Activated CD8-positive, alpha-beta memory T cell treated with anti-CD3 and anti-CD28 coated beads, Interleukin-2, amount 50 U/mL, for 48 hours (primary cell): ENCODE measurements around the gene SMYD3.
"Not testable (repeated sequence)": the region's sequence is repeated elsewhere in the genome, so short reads cannot be mapped to it uniquely, and the experiment has no call there.

Experiments
- DNase-seq: peaks from one replicate; pipeline ENCODE4 v3.0.0-alpha.2; 2020

The SMYD3 gene

DNA sequence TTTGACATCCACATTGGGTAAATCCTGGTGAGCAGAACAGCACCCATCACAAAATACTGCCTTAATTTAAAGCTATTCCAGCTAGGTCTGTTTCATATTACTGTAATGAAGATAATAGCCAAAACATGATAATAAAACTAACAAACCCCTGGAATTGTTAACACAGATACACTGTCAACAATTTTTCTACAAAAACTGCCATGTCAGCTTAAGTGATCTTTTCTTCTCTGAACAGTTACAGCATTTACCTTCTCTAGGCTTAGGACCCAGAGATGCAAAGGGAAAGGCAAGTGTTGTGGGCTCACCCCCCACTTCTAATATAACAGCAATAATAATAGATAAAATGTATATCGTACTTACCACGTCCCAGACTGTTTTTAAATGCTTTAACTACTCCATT lies 92.1 kb downstream of the SMYD3 start:
- no peak for DNase-seq

DNA sequence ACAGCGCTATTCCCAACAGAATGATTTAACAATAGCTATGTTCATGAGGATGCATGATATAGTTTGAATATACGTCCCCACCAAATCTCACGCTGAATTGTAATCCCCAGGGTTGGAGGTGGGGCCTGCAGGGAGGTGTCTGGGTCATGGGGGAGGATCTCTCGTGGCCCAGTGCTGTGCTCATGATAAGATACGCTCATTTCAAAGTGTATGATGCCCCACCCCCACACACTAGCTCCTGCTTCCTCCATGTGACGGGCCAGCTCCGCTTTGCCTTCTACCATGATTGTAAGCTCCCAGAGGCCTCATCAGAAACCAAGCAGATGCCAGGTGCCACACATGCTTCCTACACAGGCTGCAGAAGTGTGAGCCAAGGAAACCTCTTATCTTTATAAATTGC lies 93.6 kb downstream of the SMYD3 start:
- DNase-seq = no peak

DNA sequence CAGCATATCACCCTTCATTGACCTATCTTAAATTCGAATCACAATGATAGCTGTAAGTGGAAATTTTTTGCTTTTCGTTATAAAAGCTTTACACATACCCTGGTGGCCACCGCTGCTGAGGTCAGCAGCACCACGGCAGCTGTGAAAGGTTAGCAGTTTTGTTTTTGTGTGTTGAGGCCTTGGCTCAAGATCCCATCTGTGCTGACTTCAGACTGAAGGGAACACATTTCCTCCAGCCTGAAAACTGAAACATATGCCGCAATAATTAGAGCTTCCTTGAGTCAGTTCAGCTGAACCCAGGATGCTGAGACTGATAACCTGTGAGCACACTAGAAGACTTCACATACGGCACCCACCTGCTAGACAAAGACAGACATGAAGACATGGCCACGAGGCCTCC lies 103.0 kb downstream of the SMYD3 start:
- DNase-seq = no peak

DNA sequence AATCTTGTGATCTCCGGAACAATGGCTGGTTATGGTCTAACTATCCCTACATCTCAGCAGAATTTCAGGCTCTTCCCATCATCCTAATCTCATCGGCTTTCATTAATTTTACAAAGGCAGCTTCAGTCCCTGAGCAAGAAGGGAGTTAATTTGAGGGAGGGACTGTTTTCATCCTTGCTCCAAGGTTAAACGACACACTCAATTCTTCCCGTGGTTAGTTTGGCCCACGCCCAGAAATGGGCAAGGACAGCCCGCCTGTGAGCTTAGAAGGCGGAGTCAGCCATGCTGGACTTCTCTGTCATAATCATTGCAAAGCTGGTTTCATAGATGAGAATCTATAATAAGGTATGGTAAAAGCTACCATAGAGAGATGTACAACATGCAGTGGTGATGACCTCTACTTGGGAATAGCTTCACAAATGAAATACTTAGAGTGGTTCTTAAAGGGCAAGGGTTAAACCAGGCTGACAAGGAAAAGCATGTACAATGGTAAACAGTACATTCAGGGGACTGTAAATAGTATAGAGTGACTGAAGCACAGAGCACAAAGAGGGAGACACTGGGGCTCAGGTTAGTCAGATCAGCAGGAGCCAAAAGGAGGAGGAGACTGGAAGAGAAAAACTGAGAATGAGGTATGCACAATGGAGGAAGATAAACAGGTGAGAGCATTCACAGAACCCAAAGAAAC lies 108.8 kb downstream of the SMYD3 start:
- DNase-seq = no peak

DNA sequence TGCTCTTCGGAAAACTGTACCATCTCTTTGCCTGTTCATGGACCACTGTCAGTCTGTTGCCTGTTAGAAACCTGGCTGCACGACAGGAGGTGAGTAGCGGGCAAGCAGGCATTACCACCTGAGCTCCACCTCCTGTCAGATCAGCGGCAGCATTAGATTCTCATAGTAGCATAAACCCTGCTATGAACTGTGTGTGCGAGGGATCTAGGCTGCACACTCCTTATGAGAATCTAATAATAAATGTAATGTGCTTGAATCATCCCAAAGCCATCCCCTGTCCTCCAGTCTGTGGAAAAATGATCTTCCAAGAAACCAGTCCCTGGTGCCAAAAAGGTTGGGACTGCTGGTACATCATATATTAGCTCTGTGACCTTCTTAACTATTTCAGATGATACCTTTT lies 110.0 kb downstream of the SMYD3 start:
- DNase-seq = no peak

DNA sequence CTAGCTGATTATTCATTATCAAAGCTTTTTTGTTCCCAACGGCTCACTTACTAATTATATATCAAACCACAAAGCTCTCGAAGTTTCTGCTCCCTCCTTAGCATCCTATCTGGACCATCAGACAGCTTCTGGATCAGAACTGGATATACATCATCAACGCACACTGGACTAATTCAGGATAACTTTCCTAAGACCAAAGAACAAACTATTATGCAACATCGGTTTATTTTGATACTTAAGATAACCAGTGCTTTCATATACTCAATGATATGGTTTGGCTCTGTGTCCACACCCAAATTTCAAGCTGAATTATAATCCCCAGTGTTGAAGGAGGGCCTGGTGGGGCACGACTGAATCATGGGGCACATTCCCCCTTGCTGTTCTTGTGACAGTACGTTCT lies 110.8 kb downstream of the SMYD3 start:
- no peak for DNase-seq

DNA sequence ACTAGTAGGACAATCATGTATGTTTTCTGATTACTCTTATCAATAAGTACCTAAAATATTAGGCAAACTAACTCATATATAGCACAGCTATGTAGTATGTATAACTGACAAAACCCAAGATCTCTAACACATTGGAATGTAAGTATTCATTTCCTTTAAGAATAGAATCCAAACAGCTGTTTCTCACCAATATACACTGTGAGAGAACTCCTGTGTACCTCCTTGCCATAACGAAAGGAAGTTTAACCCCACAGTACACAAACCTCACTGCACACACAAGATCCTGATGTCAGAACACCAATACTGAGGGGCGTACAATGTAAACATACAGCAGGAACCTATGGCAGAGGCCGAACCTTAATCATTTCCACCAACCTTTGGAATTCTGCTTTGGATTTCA lies 113.0 kb downstream of the SMYD3 start:
- no peak for DNase-seq

DNA sequence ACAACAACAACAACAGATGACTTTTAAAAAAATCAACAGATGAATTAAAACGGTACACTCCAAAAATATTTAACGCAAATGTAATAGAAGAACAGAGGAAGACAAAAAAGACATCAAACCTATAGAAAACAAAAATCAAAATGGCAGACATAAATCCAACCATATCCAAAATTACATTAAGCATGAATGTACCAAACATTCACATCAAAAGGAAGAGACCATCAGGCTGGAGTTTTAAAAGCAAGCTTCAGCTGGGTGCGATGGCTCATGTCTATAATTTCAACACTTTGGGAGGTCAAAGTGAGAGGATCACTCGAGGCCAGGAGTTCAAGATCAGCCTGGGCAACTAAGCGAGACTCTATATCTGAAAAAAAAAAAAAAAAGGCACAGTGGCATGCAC lies 116.2 kb downstream of the SMYD3 start:
- DNase-seq = no peak

DNA sequence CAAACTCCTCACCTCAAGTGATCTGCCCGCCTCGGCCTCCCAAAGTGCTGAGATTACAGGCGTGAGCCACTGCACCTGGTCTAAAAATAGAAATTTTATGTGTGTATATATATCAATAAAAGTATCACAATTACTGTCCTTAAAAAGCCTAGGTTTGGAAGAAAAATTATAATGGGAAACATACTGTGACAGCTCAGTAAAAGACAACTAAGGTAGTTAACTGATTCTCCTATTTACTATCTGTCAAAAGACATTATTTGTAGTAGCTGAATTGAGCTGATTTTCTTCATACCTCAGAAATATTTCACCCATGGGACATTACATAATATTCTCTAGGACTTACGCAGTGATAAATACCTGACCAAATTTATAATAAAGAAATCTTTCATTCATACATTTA lies 122.5 kb downstream of the SMYD3 start:
- DNase-seq = no peak

DNA sequence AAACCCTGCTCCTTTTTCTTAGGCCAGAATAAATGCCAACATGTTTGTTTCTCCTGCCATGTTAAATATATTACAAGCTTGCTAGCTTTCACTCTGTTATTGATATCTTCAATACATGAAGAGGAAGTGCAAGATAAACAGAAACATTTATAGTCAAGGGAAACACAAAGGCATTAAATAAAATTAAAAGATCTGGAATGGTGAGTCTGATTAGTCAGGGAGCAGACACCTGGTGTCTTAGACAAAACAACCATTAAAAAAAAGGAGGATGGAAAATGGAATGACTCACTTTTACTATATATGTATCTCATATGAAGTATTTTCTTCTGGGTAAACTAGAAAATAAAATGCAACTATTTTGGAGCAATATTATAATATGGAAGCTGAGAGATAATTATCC lies 123.3 kb downstream of the SMYD3 start:
- no peak for DNase-seq

DNA sequence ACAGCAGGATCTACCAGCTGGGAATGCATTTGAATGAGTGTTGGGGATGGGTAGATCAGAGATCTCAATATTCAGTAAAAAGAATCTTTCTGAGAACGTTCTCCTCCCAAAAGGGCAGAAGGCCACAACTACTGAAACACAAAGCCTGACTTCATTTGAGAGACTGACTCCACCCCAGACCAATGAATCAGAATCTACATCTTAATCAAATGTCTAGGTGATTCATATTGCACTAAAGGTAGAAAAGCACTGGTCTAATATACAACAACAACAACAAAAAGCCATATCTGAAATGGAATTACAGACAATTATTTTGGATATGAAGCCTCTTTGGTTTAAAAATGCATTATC lies 123.9 kb downstream of the SMYD3 start:
- DNase-seq = no peak

DNA sequence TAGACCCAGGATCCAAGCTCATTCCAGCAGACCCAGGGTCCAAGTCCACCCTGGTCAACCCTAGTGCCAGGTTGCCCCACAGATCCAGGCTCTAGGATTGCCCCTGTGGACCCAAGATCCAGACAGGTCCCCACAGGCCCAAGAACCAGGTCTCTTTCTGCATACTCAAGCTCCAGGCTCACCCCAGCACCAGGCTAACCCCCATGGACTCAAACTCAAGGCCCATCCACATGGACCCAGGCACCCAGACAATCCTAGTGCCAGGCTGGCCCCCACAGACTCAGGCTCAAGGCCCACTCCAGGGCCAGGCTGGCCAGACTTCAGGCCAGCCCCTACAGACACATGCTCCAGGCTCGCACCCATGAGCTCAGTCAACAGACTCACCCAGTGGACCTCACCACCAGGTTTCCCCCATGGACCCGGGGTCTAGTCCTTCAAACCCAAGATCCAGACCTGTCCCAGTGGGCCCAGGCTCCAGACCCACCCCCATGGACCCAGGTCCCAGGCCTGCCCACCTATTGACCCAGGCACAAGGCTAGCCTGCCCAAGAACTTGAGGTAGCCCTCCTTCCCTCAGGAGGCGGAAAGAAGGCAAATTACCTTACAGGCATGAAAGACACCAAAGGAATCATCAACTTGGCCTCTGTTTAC lies 124.4 kb downstream of the SMYD3 start:
- no peak for DNase-seq

DNA sequence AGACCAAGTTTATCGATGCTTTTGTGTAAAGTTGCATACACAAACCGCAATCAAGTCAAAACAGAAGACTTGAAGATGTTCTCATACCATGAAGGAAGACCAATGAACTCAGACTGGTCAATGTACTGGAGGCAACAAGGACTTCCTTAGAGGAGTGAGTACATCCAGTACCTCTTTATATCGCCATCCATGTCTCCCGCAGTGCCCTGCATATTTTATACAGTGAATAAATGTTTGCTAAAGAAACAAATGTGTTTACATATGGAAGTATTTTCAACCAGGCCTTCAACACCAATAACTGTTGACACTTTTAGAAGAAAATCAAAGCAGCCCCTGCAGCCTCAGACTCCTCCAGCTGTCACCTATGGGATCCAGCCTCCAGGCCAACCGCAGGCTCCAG lies 125.6 kb downstream of the SMYD3 start:
- DNase-seq = no peak

DNA sequence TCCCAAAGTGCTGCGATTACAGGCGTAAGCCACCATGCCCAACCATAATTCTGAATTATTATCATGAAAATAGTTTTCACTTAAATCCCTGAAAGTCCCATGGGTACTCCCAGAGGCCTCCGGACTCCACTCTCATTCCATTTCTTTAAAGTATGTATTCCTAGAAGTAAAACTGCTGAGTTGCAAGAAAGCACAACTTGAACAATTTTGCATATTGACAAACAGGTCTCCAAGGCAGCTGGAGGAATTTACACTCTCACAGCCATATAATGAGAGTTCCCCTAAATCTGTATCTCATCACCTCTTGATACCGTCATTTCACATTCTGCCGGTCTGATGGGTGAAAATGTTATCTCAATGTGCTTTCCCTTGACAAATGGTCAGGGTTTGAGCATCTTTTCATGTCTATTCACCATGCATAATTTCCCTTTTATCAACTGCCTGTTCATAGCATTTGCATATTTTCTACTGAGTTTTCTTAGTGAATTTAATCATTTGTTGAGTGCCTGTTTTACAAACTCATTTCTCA lies 129.4 kb downstream of the SMYD3 start:
- no peak for DNase-seq

DNA sequence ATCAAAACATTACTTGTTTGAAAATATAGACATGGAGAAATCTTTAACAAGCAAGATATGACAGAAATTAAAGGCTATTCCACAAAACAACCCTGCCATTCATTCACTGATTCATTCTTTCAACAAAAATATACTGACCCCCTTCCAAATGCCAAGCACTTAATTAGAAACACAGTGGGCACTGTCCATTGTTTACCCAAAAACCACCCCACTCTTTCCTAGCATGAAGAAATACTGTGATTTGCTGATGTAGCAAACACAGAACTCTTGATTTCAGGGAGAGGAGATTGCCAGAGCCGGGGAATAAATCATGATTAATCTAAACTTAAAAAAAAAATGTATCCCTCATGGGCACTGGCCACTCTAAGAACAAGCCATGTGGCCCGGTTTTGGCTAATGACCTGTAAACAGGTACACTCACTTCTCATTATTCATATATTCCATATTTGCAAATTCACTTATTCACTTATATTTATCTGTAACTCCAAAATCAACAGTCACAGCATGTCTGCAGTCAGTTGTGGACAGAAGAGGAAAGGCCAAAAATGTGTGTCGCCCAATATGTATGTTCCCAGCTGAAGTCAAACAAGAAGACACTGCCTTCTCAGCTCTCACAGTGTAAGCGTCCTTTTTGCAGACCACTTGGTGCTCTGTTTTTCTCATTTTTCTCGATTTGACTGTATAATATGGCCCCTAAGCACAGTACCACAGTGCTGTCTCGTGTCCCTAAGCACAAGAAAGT lies 133.1 kb downstream of the SMYD3 start:
- no peak for DNase-seq

DNA sequence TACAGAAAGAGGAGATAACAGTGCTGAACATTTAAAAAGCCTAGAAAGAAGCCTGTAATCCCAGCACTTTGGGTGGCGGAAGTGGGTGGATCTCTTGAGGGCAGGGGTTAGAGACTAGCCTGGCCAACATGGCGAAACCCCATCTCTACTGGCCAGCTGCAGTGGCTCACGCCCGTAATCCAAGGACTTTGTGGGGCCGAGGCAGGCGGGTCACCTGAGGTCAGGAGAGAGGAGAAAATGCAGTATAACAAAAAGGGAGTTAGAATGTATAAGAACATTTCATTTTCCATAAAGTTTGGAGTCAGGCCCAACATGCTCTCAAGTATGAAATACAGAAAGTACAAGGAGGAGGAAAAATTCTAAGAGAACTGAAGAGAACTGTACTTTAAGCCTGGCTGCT lies 134.5 kb downstream of the SMYD3 start:
- DNase-seq = no peak

DNA sequence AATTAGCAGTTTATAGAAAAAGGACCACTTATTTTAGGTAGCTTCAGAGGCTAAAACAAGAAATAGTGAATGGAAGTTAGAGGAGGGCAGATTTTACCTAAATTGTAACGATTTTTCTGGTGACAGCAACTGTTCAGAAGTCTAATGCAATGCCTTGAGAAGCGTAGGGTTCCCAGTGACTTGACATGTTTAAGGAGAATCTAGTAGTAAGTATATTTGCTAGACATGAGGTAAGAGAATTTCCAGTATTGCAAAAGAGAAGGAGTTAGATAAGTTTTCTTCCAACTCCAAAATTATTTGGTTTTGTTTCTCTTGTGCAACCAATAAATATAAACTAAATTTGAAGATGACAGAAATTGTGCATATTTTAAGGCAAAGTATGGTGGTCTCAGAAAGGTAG lies 140.0 kb downstream of the SMYD3 start:
- no peak for DNase-seq

DNA sequence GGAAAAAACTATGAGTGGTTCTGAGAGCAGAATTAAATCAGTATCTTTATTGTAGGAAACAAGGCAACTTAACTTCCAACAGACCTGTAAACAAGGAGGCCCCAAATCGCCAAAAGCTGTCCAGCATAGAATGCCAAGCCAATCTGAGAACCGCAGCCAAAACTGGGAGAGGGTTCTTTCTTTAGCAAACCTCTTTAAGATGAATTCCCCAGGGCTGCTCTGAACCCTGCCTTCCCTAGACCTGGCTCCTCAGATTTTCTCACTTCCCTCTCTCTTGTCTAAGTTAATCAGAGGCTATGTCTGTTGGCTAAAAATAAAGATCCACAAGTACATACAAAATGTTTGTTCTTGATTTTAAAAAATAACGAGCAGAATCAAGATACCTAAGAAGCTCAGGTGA lies 141.4 kb downstream of the SMYD3 start:
- DNase-seq = no peak

DNA sequence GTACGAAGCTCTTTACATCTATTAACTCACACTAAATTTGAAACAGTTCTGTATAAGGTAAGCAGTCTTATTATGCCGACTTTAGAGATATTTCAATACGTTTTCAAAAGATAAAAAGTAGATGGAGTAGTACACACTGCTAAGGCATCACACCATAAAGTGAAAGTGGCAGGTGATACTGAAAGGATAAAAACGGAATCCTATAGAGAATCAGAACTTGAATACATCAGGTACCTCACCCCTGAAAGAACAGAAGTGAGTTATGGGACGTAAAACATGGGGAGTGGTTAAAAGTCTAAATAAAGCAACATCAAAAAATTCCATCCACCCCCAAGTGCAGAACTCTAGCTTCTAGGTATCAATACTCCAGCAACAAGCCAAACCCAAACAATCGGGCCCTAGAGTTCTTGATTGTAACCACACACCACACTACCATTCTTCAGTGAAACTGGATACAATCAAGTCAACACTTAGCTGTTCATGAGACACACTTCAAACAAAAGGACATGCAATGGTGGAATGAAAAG lies 142.6 kb downstream of the SMYD3 start:
- DNase-seq = no peak

DNA sequence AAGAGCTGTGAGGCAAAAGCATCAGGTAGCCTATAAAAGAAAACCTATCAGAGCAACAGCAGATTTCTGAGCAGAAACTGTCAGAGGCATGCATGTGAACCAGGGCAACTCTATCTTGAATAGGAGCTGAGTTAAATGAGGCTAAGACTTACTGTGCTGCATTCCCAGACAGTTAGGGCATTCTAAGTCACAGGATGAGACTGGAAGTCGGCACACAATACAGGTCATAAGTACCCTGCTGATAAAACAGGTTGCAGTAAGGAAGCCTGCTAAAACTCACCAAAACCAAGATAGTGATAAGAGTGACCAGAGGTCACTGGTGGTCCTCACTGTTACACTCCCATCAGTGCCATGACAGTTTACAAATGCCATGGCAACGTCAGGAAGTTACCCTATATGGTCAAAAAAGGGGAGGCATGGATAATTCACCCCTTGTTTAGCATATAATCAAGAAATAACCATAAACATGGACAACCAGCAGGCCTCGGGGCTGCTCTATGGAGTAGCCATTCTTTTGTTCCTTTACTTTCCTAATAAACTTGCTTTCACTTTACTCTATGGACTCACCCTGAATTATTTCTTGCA lies 150.0 kb downstream of the SMYD3 start:
- DNase-seq = not testable (repeated sequence)

DNA sequence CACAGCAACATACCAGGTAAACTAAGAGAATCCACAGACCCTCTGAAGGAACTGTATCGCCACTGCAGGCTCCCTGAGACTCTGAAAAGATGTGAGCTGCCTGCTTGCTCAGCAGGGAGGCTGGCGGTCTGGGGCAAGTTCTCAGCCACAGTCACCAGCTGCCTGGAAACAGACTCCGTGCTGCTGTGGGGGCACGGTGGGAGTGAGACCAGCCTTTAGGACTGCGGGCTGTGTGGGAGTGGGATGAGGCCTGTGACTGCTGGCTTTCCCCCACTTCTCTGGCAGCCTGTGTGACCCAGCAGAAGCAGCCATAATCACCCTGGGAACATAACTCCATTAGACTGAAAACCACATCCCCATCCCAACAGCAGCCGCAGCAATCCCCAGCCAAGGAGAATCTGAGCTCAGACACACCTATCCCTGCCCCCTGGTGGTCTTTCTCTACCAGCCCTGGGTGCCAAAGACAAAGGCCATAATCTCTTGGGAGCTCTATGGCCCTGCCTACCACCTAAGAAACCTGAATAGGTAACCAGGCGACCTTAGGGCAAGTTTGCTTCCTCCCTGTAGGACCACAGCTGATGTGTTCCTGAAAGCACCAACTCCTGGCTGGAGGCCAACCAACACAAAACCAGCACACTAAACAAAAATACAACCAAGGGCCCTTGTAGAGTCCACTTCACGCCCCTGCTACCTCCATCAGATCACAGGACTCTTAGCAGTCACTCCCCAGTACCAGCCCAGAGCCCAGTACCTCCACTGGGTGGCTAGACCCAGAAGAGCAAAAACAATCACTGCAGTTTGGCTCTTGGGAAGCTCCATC lies 151.5 kb downstream of the SMYD3 start:
- no peak for DNase-seq

DNA sequence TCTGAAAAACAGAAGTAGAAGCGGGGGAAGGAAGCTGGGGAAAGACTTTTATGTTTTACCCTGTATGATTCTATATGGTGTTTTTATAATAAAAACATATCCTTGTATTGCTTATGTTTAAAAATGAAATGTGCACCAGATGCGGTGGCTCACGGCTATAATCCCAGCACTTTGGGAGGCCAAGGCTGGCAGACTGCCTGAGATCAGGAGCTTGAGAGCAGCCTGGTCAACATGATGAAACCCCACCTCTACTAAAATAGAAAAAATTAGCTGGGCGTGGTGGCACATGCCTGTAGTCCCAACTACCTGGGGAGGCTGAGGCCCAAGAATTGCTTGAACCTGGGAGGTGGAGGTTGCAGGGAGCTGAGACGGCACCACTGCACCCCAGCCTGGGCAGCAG lies 155.4 kb downstream of the SMYD3 start:
- no peak for DNase-seq

DNA sequence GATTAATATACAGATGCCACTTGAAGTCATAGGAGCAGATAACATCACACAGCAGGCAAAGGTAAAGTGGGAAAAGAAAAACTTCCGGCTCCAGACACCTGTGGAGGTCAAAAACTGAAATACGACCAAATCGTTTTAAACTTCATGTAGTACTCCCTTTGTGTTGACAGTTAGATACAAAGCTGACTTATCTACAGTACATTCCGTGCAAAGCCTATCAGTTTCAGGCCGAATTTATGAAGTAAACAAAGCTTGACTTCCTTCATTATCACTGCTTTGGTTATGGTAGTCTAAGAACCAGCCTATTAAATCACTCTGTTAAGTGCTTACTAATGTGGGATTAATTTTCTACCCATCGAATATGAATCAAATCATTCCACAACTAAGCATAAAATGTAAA lies 156.3 kb downstream of the SMYD3 start:
- no peak for DNase-seq
